ENCODE data around the gene C1QTNF12.

C1QTNF12 gene

DNA sequence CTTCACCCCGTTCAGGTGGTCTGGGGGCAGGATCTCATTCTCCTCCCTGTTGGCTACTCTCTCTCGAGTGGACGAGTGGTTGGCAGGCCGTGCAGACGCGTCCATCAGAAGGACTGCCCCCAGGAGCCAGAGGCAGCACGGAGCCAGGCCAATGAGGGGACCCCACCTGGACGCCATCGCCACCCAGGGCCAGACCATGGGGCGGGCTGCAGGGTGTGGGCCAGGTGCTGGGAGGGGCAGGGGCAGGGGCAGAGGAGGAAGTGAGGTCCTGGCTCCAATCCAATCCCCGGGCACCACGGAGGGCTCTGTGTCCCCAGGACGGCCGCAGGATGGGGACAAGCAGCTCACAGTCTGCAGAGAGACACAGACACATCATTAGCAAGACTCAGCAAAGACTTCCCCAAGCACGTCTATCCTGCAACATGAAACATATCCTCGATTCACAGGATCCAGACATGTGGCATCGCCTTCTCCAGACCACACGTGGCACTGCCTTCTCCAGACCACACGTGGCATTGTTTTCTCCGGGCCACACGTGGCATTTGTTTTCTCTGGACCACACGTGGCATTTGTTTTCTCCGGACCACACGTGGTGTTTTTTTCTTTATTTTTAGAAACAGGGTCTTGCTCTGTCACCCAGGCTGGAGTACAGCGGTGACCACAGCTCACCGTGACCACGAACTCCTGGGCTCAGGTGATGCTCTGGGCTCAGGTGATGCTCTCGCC, 17.8 kb downstream of the C1QTNF12 start:
- no peak for DNase-seq (ENCODE audit: low spot score)

DNA sequence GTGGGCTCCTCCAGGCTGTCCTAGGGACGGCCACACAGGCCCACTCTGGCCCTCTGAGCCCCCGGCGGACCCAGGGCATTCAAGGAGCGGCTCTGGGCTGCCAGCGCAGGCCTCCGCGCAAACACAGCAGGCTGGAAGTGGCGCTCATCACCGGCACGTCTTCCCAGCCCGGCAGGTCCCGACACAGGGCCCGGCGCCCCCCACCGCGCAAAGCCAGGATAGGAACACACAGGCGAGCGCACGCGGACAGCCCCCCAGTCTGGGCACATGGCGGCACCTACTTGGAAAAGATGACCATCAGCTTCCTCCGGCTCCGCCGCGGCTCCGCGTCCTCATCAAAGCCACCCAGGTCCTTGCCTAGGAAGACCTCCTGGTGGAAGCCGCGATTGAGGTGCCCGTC, 18.3 kb downstream of the C1QTNF12 start:
- DNase-seq (ENCODE audit: low spot score), result no peak

DNA sequence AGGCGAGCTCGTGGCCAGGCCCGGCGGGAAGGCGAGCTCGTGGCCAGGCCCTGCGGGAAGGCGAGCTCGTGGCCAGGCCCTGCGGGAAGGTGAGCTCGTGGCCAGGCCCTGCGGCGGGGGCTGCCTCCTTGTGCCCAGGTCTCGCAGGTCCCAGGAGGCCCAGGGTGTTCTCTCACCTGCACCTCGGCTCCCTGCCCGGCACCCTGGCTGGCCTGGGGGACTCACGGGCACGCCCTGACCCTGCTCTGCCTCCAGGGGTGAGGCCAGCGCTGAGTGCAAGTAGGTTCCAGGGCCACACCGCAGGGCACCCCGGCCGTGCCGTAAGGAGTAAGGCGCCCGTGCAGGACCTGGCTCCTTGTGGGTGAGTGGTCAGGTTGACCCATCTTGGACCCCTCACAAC, 19.1 kb downstream of the C1QTNF12 start:
- DNase-seq (ENCODE audit: low spot score), result no peak

DNA sequence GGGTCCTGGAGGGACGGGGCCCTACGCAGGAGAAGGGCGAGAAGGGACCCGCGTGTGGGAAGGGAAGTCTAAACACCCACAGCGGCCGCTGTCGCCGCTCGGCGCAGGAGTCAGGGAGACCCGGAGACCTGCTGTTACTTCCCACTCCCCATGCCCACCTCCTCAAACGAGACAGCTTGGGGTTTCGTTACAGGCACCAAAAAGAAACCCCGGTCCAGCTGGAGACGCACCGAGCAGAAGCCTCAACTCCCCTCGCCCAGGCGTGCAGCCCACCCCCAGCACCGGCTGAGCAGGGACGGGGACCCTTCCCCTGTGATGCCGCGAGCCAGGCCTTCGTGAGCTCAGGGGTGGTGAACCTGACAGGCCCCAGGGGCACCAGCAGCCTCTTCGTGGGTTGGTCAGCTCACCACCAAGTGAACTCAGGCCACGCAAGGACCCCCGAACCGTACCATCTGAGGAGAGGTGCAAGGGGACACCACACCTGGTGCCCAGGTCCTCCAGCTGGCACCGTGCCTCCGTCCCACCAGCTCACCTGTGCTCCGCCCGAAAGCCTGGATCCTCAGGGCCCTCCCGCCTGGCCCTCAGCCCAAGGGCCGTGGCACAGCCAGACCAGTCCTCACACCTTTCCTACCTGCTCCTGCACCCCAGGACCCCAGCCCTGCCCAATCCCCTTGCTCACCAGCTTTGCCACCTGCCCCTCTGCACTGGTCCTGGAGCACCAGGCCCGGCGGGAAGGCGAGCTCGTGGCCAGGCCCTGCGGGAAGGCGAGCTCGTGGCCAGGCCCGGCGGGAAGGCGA, 19.8 kb downstream of the C1QTNF12 start:
- DNase-seq (ENCODE audit: low spot score), result no peak

DNA sequence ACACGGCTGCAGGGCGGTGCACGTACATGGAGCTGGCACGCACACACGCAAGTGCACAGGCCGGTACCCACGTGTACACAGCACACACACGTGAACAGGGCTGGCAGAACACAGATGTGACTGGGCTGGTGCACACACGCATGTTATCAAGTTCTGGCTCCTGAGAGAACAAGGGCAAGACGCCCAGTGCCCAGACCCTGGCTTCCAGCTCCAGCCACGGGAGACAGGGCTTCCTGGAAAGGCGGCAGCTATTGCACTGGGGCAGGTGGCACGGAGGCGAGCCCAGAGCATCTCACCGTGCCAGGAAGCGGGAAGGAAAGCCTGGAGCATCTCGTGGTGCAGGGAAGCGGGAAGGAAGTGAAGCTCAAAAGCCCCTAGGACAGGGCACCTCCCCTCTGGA, 20.6 kb downstream of the C1QTNF12 start:
- no peak for DNase-seq (ENCODE audit: low spot score)

DNA sequence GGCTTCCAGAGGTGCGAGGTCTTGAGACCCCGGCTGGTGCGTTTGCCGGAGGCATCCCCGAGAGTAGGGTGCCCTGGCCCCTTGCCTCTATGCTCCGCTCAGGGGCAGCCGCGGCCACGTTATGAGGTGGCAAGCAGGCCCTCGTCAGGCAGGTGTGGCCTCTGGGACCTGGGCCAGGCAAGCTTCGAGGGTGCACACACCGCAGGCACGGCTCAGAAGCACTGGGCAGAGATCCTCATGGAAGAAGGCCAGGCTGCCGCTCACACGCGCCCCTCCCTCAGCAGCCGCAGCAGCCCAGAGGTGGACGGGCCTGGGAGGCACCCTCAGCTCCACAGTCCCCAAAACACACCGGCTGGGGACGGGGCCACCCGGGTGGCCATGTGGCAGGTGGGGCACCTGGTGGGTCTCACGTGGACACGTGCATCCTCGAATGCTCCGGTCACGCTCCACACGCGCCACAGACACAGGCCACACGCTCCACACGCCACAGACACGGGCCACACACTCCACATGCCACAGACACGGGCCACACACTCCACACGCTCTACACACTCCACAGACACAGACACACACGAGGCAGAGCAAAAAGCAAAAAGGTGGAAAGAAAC, 21.2 kb downstream of the C1QTNF12 start:
- no peak for DNase-seq (ENCODE audit: low spot score)

DNA sequence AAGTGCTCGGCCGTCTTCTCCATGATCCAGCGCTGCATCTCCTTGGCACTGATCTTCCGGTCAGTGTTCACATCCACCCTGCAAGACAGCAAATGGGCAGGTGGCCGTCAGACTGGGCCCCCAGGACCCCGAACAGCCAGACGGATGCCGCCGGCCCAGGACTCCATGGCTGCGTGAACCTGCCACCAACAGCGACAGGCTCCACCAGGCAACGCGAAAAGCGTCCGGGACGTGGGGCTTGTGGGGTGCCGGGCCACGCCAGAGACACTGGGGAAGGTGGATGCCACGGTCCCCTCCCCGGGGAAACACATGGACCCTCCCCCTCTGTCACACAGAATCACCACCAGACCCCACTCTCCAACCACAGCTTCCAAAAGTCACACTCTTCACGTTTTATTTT, 22.6 kb downstream of the C1QTNF12 start:
- no peak for DNase-seq (ENCODE audit: low spot score)

DNA sequence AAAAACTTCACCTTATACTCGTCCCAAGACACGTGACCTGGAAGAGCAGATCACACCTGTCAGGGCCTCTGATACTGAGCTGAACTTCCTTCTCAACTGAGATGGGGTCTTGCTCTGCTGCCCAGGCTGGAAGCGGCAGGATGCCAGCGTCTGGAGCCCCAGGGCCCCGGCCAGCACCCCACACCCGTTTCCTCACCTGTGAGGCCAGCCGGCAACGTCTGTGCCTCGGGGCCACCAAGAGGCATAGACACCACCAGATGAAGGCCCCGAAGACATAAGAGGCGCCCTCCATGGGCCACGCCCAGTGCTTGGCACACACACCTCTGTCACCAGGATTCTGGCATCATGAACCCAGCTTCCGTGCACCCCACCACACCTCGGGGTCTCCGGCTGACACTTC, 23.2 kb downstream of the C1QTNF12 start:
- DNase-seq (ENCODE audit: low spot score), result no peak

DNA sequence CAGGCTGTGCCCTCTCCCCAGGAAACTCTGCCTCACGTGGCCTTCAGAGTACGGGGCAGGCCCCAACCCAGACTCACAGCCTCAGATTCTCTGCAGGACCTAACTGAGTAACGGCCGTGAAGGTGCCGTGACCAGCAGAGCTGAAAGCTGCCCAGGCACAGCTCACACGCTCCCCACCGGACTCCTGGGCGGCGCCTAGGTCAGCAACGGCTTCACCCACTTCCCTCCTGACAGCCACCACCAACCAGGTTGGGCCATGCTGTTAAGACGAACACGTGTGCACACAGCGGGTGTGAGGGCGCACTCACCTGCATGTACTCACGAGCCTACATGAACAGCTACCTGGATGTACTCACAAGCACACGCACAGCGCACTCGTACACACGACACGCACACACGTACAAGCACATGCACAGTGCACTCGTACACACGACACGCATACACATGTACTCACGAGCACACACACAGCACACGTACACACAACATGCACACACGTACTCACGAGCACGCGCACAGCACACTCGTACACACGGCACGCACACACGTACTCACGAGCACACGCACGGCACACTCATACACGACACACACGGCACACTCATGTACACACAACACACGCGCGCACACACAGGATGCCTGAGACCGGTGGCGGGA, 23.8 kb downstream of the C1QTNF12 start:
- no peak for DNase-seq (ENCODE audit: low spot score)

DNA sequence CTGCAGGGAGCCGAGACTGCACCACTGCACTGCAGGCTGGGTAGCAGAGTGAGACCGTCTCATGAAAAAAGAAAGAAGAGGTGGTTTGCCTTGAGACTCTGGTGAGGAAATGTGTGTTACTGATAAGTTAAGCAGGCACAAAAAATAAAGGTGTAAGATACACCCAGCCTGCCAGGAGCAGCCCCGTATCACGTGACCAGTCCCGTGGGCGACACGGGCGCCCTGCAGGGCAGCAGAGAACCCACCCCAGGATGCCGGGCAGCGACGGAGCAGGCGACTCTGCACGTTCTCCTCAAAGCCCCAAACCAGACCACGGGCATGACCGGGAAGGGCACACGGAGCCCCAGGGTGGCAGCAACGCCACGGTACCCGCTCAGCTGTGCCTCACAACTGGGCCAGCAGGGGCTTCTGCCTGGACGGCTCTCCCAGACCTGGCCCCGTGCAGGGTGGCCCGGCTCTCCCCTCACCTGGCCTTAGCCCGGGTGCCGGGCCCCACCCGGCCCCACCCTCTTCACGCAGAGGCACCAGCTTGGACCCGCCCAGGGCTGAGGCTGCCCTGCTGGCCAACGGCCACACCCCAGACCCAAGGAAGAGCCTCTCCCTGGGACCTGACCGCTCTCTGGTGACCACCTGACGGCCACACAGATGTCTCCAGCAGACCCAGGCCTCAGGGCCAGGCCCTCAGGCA, 24.5 kb downstream of the C1QTNF12 start:
- DNase-seq (ENCODE audit: low spot score), result no peak

DNA sequence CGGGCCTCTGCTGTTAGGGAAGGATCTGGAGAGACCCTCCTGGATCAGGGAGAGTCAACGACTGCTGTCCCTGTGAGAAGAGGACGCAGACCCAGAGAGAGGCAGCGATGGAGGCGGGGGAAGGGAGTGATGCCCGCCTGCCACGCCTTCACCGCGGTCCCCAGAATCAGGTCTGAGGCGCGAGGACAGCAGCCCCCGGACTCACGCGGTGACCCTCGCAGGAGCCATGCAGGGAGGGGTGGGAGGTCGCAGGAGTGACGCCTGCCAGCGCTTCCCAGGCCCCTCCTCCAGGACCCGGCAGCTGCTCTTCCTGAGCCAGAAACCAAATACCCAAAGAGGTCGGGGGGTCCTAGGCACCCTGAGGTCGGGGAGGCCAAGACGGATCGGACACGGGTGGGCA, 26.3 kb downstream of the C1QTNF12 start:
- DNase-seq (ENCODE audit: low spot score), result no peak

DNA sequence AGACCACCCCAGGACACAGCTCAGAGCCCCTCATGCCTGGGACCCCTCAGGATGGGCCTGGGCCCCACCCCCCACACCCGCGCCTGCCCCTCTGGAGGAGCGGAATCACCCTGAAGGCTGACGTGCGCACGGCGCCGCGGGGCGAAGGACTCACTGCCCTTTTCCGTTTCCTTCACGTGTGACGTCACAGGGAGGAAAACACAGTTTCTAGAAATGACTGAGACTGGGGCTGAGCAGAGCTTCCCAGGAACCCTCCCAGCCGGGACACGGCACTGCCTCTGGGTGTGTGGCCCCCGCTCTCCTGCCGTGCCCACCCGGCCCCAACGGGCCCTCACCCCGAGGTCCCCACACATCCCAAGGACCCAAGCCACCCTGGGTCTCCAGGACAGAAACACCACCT, 27.2 kb downstream of the C1QTNF12 start:
- no peak for DNase-seq (ENCODE audit: low spot score)

DNA sequence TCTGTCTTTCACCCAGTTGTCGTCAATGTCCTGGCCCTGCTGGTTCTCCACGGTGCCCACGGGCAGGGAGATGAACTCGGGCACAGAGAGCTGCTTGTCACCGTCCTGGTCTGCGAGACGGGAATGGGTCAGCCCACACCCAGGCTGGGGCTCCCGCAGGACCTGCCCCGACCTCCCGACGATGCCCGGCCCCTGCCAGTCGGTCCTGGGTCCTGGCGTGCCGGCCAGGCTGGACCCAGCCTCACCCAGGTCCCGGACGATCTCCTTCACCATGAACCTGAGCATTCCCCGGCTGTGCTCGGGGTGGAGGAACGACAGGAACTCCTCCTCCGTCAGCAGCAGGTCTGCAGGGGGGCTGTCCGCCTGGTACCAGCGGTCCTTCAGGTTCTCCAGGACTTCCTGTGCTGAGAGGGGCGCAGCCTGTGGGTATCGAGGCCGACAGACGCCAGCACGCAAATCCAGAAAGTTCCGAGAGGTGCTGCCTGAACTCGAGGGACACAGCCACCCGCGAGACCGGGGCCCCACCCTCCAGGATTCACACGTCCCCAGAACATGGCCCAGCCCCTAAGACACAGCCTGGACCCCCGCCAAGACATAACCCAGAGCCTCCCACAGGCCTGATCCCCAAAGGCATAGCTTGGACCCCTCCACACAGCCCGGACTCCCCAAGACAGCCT, 27.9 kb downstream of the C1QTNF12 start:
- DNase-seq (ENCODE audit: low spot score), result no peak

DNA sequence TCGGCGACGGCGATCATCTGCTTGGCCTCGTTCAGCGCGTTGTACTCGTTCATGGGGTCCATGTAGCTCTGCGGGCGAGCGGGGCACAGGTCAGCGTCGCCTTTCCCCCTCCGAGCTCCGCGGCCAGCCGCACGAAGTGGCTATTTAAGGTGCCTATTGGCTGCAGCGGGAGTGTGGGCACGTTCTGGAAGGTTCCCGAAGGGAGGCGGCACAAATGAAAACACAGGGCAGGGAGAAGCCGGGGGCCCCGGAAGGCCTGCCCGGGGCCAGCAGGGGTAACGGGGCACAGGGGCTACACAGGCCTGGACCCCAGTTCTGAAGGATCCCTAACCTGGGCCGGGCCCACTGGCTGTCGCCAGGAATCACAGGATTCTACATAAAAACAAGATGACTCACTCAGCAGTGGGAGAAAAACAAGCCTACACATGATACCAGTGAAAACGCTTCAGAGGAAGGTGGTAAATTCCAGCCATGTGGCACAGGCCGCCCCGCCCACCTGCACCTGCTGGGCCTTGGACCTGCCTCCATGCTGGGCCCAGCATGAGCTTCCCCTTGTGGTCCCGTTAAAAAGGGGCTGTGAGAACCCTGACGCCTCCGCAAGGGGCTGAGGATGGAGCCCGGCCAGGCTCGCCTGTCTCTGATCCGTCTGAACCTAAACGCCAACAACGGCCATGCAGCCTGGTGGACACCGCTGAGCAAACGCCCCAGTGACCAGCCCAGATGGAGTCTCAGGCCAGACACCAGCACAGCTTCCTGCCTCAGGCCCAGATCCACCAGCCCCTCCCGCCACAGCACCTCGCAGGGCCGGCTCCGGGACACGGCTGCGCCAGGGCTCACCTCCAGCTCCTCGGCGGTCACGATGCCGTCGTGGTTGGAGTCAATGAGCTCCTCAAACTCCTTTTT, 28.6 kb downstream of the C1QTNF12 start:
- DNase-seq (ENCODE audit: low spot score), result no peak

DNA sequence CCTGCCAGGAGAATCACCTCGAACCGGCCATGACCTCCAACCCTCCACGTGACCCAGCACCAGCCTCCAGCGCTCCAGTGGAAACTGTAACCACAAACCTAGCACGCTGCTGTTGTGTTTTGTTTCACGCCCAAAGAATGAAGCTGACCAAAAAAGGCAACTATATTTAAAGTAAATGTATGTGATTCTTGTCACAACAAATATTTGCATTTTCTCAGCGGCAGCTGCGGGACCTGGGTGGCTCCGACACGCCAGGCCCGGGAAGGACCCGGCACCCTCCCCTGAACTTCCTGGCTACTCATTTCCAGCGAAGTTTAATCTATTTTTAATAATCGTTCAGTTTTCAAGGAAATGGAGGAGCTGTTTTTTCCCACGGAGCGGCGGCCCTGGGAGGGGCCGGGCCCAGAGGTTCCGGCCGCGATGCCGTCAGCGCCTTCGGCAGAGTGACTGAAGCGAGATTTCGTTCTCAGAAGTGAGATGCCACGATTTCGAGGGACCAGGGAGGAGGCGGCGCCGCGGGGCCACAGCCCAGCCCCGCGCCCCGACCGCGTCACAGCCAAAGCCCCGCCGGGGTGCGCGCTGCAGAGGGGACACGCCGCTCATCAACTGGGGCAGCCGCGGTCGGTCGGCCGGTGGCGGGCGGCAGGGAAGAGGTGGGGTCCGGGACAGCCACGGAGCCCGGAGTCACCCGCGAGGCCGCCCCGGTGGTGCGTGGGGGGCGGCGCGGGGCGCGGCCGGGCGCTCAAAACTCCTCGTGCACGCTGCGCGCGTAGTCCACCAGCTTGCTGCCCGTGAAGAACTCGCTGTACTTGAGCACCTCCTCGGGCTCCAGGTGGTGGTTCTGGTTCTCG, 29.5 kb downstream of the C1QTNF12 start:
- DNase-seq (ENCODE audit: low spot score), result no peak

DNA sequence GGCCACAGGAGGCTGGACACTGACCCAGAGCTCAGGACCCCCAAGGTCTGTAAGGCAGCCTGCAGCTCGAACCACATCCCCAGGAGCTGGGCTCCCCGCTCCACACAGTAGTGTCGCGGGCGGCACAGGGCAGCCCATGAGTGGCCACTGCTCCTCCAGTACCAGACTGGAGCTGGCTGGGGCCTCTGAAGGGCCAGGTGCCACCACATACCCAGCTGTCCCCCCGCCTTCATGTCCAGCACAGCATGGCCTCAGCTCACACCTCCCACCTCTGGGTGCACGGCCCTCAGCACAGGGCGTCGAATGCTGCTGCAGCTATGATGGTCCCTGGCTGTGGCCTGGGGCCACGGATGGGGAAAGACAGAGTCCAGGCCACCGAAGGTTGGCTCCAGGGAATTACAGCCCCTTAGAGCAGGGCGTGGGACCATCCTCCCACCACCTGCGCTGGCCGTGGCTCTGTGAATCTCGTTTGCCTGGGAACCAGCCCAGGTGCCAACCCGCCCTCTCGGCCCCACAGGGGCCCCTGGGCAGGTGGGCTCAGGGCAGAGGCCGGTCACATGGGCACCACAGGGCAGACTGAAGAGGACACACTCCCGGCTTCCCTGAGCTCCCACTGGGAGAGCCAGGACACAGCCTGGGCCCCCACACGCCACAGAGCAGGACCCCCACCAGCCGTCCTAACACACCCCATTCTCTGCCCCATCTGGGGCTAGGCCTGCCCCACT, 30.5 kb downstream of the C1QTNF12 start:
- no peak for DNase-seq (ENCODE audit: low spot score)

DNA sequence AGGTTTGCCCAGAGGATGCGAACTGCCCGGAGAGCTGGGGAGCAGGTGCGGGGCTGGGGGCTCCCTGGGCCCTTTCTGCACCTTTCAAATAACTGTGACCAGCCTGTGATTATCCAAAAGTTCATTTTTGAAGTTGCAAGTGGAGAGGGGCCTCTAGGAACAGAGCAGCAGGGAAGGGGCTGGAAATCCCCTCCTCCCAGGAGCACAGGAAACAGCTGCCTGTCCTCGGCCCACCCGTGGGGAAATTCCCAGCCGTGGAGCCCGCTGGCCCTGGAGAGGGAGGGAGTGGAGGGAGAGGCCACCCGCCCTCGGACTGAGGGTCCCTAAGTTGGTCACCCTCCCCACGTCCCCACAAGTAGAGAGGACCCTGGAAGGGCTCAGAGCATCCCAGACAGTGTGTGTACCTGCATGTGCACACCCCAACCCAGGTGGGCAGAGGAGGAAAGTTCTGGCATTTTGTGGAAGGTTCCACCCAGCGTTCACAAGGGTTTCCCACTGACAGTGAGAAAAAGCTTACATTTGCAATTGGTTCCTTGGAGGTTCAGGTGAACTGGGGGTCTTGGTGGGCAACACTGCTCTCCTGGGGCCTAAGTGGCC, 31.3 kb downstream of the C1QTNF12 start:
- no peak for DNase-seq (ENCODE audit: low spot score)
